BE2C (cell line): ENCODE data around the gene RNU5D-1.
"Not testable (repeated sequence)": the region's sequence is repeated elsewhere in the genome, so short reads cannot be mapped to it uniquely, and the experiment has no call there.

Source experiments
- DNase-seq: peaks from one replicate; pipeline ENCODE4 v3.0.0-alpha.2; 2020
- H3K27me3 ChIP-seq: fragments of 250-450 bp; sonication (Bioruptor Pico); 2 replicates; pipeline ENCODE4 v1.5.1; 2020; ENCODE audit warnings: mild to moderate bottlenecking
- H3K36me3 ChIP-seq: fragments of 250-450 bp; sonication (Bioruptor Pico); 2 replicates; pipeline ENCODE4 v1.5.1; 2020; ENCODE audit warnings: mild to moderate bottlenecking
- H3K4me1 ChIP-seq: fragments of 250-450 bp; sonication (Bioruptor Pico); 2 replicates; pipeline ENCODE4 v1.5.1; 2020
- H3K4me3 ChIP-seq: 2 replicates; pipeline ENCODE4 v1.5.1; 2011; ENCODE audit warnings: low read depth, low read length
- H3K9me3 ChIP-seq: fragments of 250-450 bp; sonication (Bioruptor Pico); 2 replicates; pipeline ENCODE4 v1.5.1; 2020
- TF ChIP-seq, protein P1 (sequence below): IDR thresholded peaks from 2 replicates; pipeline ENCODE4 v1.5.1; 2012; ENCODE audit warnings: mild to moderate bottlenecking, low read depth, low read length

The RNU5D-1 gene

DNA sequence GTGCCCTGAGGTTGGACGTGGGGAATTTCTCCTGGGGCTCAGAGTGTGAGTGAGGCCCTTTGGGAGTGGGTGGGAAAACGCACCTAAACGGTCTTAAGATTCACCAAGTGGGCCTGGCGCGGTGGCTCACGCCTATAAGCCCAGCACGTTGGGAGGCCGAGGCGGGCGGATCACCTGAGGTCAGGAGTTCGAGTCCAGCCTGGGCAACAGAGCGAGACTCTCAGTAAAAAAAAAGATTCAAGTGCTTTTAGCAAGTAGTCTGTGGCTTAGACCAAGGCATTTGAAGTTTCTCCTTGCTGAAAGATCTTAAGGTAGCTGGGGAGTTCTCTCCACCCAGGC is 45.7 kb upstream of the RNU5D-1 start:
- Histone ChIP-seq H3K4me1 (no peaks in the 10 kb centered on the region), H3K9me3 (no peaks in the 10 kb centered on the region), H3K36me3 (peaks cover 46% of the 10 kb centered on the region), H3K4me3 (peak overlapping the region; percentile 89), H3K27me3 (no peaks in the 10 kb centered on the region)
- no peak for DNase-seq
- TF ChIP-seq, protein P1, sequence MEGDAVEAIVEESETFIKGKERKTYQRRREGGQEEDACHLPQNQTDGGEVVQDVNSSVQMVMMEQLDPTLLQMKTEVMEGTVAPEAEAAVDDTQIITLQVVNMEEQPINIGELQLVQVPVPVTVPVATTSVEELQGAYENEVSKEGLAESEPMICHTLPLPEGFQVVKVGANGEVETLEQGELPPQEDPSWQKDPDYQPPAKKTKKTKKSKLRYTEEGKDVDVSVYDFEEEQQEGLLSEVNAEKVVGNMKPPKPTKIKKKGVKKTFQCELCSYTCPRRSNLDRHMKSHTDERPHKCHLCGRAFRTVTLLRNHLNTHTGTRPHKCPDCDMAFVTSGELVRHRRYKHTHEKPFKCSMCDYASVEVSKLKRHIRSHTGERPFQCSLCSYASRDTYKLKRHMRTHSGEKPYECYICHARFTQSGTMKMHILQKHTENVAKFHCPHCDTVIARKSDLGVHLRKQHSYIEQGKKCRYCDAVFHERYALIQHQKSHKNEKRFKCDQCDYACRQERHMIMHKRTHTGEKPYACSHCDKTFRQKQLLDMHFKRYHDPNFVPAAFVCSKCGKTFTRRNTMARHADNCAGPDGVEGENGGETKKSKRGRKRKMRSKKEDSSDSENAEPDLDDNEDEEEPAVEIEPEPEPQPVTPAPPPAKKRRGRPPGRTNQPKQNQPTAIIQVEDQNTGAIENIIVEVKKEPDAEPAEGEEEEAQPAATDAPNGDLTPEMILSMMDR = no peak

DNA sequence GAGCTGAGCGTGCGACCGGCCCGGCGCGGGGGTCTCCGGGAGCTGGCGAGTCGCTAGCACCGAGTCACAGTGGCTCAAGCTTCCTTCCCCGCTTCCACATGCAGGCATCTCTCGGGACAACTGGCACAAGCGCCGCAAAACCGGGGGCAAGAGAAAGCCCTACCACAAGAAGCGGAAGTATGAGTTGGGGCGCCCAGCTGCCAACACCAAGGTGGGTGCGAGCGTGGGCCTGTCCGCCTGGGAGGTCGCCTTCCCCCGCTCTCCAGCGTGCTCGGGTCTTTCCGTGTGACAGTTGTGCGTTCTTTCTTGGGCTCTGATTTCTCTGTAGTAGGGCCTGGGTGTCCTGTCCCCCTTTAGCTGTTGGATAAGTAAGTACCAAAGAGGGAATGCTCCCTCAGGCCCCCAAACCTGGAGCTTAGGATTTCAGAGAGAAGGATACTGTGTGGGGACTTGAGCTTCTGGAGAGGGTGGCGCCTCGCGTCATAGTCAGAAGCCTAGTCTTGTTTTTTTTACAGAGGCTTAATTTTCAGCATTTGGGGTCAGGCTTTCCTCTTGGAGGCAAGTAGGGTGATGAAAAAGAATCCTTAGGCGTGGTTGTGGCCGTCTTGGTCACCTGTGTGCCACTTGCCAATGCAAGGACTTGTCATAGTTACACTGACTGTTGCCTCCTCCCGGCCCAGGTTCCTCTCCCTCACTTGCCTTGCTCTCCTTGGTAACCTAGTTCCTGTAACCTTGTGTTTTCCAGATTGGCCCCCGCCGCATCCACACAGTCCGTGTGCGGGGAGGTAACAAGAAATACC is 45.2 kb upstream of the RNU5D-1 start:
- H3K27me3 ChIP-seq = no peaks in the 10 kb centered on the region
- TF ChIP-seq, protein P1 = no peak
- peak overlapping the region; percentile 89 for H3K4me3 ChIP-seq
- H3K36me3 ChIP-seq = peaks cover 45% of the 10 kb centered on the region
- H3K9me3 ChIP-seq = no peaks in the 10 kb centered on the region
- DNase-seq = no peak
- no peaks in the 10 kb centered on the region for H3K4me1 ChIP-seq

DNA sequence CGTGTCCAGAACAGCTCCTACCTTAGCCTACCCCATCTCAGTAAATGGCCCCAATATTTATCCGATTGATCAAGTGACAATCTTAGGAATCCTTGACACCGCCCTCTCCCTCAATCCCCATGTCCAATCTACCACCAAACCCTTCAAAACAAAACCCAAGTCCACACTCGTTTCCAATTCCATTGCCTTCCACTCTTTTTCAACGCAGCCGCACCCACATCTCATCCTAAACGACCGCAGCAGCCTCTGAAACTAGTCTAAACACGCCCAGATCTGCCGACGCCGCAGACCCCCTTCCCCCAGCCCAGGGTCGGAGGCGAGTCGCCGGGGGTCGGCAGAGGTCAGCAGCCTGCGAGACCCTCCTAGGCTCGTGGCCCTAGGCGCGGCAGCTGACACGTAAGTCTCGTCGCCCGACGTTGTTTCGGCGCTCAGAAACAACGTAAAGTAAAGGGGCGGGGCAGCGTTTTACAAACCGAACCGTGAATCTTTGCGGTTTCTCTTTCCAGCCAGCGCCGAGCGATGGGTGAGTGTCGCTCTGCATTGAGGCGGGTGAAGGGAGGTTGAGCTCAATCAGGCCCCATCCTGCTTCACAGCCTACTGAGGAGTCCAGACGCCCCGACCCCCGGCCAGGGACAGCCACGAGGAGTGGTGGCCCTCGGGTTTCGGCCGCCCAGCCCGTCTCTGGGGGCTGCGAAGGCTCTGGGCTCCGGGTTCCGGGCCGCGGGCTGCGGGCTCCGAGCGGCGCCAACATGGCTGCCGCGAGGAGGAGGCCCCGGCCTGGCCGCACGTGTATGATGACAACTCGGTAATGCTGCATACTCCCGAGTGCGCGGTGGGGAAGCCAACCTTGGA is 44.3 kb upstream of the RNU5D-1 start, which contains the start of gene RPS8:
RPS8 (plus strand) TSS at position 463 of the 852 bp plus-strand sequence; CDS start at position 520, 57 bp downstream.
- Histone ChIP-seq H3K4me1 (no peaks in the 10 kb centered on the region), H3K36me3 (peaks cover 44% of the 10 kb centered on the region), H3K4me3 (peak within 1 kb of the TSS; percentile 89), H3K9me3 (no peaks in the 10 kb centered on the region), H3K27me3 (no peaks in the 10 kb centered on the region)
- TF ChIP-seq, protein P1 = no peak
- DNase-seq = peak; percentile 85

DNA sequence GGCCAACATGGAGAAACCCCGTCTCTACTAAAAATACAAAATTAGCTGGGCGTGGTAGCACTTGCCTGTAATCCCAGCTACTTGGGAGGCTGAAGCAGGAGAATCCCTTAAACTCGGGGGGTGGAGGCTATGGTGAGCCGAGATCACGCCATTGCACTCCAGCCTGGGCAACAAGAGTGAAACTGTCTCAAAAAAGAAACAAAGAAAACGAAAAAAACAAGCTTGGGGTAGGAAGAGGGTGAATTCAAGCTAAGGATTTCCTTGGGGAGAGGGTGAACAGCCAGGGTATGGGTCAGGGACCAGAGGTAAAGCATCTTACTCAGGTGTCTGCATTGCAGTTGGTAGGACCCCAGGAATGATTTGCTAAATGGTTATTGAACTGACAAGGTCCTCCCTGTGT is 35.5 kb upstream of the RNU5D-1 start:
- peaks cover 12% of the 10 kb centered on the region for H3K36me3 ChIP-seq
- H3K4me1 ChIP-seq = not testable (repeated sequence)

DNA sequence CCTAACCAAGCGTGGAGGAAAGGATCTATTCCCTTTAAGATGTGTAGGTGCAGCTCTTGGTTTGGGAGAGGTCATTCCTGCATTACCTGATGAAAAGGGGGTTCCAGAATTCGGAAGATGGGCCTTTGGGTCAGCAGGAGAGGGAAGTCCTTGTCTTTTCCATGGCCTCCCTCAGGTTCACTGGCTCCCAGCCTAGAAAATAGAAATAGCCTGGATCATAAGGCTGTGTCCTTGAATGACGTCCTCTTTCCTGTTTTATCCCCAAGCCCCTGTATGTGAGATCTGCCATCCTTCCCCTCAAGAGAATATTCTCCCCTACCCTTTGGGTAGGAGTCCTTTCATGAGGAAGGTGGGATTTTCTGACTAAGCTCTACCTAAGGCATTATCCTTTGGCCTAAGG is 29.9 kb upstream of the RNU5D-1 start:
- no peak for DNase-seq
- Histone ChIP-seq H3K27me3 (no peaks in the 10 kb centered on the region), H3K4me3 (no peak overlapping the region), H3K4me1 (no peaks in the 10 kb centered on the region), H3K9me3 (no peaks in the 10 kb centered on the region), H3K36me3 (peaks cover 27% of the 10 kb centered on the region)
- TF ChIP-seq, protein P1 = no peak

More for the DNA sequence above, 35.5 kb upstream of the RNU5D-1 start:
- not testable (repeated sequence) for H3K9me3 ChIP-seq, H3K4me3 ChIP-seq, DNase-seq, H3K27me3 ChIP-seq

DNA sequence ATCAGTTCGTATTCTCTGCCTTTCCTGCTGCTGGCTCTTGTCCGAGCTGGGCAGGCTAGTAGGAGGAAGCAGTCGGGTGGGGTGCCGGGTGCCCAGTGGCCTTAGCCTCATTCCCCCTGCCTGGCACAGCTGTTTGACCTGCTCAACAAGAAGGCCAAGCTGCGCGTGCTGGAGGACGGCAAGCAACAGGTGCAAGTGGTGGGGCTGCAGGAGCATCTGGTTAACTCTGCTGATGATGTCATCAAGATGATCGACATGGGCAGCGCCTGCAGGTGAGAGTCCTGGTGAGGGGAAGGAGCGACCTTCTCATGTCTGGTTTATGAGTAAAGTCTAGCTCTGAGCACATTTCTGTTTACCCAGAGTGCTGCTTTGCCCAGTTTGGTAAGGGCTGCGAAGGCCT is 28.1 kb upstream of the RNU5D-1 start:
- DNase-seq = no peak
- Histone ChIP-seq H3K27me3 (no peaks in the 10 kb centered on the region), H3K4me1 (no peaks in the 10 kb centered on the region), H3K36me3 (peaks cover 37% of the 10 kb centered on the region), H3K4me3 (no peak overlapping the region), H3K9me3 (no peaks in the 10 kb centered on the region)
- TF ChIP-seq, protein P1 = no peak
